Activated naive CD8-positive, alpha-beta T cell treated with anti-CD3 and anti-CD28 coated beads, Interleukin-2, amount 50 U/mL, for 16 hours (primary cell): ENCODE results near the gene TNNI3K.

Source experiments
- DNase-seq: peaks from one replicate; pipeline ENCODE4 v3.0.0-alpha.2; 2020; ENCODE audit warnings: low read depth, low spot score

The TNNI3K gene

DNA sequence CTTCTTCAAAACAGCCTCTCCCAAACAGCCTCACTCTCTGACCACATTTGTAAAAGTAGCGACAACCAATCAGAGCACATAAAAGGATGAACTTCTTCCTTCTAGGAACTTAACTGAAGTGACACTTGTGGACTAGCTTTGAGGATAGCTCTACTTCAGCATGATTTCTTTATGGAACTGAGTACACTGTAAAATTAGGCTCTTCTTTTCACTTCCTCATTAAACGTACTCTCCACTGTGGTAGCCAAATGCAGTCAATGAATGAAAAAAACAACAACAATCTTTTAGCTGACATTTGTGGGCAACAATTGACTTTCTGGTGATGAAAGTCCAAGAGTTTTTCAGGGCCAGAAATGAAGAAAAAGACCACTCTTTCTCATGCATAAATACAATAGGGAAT lies 267.7 kb downstream of the TNNI3K start:
- no peak for DNase-seq

DNA sequence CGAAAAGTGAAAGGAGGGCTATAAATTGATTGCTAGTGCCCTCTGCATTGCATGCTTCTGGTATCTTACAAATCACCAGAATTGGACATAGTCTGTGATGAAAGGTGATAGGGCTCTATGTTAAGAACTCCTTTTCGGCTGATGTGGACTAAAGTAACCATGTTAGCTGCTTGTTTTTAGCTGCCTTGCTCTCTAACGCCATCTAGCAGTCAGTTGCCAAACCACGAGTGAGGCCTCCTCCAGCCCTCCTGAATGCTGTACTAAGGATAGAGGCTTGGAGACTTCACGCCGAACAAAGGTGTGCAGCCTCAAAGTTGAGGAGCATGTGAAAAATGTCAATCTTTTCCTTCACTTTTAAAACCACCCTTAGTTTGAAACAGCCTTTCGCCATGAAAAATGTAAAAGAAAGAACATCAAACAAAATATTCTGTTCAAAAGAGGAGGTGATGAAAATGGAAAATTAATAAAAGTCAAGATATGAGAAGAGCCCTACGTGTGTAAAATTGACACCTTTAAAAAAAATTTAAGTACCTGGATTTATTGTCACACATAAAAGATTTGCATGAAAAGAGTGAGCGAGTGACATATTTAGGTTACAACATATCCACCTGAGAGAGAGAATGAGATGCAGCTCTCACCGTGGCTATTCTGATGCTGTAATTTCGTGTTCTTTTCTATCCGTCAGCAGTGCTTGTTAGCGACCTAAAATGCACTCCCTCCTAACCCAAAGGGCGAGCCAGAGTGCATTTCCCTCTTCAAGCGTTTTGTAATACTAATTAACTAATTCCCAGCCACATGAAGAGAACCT lies 269.1 kb downstream of the TNNI3K start:
- DNase-seq: no peak

GRCh38 chr1:74504933-74505512 lies 269.8 kb downstream of the TNNI3K start:
- no peak for DNase-seq

DNA sequence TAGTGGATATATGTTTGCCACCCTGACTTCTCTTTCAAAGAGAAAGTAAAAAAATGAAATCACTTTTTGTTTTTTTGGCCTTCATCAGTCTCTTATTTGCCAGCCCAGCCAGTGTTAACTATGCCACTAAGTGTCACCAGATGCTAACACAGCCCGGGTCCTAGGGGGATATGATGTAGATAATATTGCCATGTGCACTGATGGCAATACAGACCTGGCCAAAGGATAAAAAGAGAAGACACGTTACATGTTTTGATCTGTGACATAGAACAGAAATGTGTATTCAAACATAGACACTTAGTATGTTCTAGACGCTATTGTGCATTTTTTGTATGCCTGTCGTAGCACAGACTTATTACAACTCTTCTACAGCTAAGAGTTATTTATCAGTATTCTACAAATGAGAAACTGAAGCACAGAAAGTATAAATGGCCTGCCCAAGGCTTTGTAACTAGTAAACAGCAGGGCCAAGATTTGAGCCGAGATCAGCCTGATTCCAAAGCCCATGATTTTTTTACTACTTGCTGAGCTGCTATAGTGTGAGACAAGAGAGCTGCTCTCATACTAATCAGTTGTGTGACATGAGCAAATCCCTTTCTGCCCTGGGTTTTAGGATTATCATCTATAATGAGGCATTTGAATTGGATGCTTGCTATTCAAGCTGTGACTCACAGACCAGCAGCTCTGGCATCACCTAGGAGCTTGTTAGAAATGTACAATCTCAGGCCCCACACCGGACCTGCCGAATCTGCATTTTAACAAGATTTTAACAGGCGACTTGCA lies 270.9 kb downstream of the TNNI3K start:
- no peak for DNase-seq

DNA sequence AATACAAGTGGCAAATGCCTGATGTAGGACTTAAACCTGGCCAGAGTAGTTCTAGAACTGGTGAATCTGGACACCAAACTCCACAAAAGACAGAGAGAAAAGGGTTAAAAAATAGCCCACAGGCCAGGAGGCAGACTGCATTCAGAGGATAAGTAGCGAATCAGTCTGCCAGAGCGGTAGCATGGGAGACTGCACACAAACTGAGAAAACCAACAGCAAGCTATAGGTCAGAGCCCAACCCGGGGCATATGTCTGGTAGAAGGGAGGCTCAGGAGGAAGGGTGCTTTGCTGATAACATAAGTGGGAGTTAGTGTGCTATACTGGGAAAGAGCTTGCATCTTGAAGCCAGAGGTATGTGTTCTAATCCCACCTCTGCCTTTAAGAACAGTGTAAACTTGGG lies 273.3 kb downstream of the TNNI3K start:
- no peak for DNase-seq

GRCh38 chr1:74512170-74512915 lies 277.2 kb downstream of the TNNI3K start, which contains the start of gene LRRC53:
Gene LRRC53 (minus strand): TSS chr1:74512611. CDS start chr1:74483349, 29,262 bp downstream.
- DNase-seq: no peak

- no peak for DNase-seq
Observed at GRCh38 chr1:74513411-74514300, 278.5 kb downstream of the TNNI3K start.

GRCh38 chr1:74517599-74518051 lies 282.4 kb downstream of the TNNI3K start:
- no peak for DNase-seq

DNA sequence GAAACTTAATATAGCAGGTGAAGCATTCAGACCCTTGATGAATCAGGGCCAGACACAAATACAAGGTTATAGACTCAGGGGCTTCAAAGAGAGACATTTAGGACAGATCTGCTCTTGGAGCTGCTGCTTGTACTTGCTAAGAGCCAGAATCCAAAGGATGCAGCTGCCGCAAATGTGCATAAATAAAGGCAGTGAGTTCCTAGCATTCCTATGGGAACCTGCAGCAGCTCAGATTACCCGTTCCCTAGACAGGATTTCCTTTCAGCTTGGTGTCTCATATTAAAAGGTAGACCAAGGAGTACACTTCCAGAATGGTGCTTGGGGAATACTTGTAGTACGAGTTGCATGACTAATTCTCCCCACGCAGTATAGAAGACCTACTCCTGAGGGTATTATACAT lies 287.0 kb downstream of the TNNI3K start:
- DNase-seq: no peak

GRCh38 chr1:74523873-74524480 lies 288.8 kb downstream of the TNNI3K start:
- DNase-seq: no peak

DNA sequence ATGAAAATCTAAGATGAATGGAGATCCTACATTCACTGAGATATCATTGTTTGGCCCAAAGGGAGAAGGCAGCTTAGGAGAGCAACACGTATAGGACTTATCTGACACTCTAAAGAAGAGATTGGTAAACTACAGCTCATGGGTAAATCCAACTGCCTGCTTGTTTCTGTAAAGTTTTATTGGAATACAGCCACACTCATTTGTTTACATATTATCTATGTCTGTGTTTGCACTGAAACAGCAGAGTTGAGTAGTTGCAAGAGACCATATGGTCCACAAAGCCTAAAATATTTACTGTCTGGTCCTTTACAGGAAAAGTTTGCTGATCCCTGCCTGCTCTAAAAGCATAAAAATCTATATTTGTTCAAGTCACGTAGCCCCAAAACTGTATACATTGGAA lies 291.5 kb downstream of the TNNI3K start:
- no peak for DNase-seq

GRCh38 chr1:74528123-74528522 lies 292.9 kb downstream of the TNNI3K start:
- no peak for DNase-seq

DNA sequence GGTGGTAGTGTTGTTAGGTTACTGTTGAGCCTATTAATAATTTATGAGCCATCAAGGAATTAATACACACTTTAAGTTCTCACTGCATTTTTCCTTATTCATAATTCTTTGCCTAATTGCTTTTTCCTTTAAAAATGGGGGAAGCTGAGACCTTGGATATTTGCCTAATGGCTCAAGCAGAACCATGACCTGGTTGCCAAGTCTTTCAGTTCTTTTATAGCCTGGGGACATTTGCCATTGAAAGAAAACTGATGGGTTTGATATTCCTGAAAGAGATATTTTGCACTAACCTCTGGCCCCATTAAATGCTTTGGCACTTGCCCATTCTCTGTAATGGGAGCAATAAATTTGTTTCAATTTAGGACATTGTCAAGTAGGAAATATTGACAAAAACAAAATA lies 295.7 kb downstream of the TNNI3K start:
- DNase-seq: no peak

DNA sequence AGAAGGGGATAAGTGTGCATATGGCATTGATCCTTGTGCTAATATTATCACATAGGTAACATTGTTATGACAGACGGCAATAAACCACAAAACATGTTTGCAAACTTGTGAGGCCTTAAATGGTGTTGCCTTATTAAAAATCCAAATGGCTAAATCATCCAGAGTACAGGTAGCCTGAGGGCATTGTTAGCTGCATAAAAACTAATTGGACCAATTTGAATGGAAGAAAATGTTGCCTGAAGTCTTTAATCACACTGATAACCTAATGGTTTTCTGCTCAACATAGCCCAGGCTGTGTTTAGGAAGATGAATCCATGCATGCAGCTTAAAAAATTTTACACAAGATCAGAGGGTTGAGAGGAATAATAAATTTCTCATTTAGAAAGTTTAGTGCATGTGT lies 296.6 kb downstream of the TNNI3K start:
- DNase-seq: no peak

DNA sequence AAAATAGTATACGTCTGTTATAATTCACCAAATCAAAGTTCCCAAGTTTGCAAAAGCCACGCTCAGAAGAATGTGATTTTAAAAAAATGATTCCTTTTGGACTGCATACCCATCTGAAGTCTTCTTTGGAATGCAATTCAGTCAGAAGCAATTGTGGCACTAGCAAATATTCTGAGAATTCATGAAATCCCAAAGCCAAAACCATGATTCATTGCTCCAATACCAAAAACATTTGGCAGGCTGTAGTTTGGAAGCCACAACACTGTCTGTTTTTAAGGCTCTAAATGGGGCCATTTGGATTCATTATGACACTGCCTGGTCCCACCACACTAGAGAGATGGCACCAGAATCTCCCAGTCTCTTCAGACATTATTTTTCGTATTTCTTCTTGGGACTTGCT lies 299.1 kb downstream of the TNNI3K start:
- no peak for DNase-seq

DNA sequence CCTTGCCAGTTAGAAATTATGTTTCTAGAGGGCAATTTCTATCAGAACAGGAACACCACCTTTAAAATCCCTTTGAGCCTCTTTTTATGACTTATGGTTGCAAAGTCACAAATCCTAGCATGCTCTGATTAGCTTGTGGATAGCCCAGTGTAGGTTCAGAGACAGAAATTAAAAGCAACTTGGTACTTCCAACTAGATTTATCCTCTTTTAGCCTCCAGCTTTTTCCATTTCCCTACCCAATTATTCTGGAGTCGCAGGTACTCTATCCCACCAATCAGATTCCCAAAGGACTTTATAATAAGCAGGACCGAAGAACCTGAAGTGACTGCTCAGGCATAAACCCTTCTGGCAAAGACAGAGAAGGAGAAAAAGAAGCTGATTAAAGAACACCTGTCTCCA lies 310.6 kb downstream of the TNNI3K start:
- DNase-seq: no peak

DNA sequence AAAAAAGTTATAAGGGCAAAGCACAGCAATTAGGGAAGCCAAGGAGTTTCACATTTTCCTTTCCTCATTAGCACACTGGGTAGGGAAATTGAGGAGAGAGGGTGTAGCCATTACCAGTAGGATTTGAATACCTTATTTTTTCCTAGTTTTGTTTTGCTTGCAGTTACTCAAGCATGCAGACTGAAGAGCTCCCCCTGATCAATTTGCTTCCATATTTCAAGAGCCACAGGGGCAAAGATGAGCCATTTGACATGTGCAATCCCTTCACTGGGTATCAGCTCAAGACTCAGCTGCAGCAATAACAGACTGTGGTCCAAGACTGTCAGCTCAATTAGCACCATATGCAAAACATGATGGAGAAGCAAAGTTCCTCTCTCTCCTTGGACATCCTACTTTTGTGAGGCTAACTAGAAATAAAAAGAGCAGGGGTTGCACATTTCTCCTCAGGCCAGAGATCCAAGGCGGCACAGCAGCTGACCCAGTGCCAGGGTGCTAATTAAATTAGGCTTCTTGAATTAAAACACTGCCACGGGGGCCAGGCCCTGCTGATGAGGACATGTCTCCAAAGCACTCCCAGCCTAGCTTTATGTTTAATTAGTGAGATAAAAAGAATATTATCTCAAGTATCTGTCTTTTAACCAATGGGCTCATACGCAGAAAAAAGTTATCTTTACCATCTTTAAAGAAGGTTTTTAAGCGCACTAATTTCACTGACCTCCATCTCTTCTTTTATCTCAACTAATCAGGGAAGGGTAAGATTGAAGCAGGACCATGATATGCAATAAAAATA lies 314.0 kb downstream of the TNNI3K start:
- DNase-seq: no peak

- no peak for DNase-seq
Observed at GRCh38 chr1:74549932-74550331, 314.7 kb downstream of the TNNI3K start.

DNA sequence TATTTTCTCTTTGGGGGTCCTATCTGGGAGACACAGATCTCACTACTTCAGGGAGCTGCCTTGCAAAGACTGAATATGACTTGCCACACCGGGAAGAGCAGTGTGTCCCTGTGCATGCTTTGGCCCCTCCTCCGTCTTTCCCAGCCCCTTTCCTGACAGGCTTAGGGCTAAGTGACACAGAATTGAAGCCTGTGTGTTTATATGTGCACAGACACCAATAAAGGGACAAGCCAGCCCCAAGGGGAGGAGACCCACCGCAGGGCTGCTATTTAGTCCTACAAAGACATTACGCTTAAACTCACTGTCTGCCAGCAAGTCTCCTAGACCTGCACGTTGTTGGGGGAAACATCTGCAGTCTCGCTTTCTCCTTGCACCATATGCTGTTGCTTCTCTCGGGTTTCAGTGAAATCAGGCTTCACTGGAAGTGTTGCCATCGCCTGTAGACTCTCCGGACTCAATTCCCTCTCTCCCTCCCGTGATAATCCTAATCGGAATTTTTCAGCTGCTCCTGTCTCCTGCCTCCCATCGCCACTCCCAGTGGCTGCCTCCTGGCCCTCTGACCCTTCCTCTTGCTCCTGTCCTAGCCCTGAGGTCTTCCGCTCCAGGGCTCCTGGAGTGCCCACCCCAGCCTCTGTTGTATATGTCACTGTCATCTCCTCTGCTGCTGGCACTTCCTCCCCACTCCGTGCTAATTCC lies 335.8 kb downstream of the TNNI3K start:
- no peak for DNase-seq
